MCF 10A (cell line): ENCODE data around the gene EPHB1. TPM values are rescaled to one million over a fixed set of nuclear protein-coding genes. Genes with fewer than 3 reads are reported as not detected.

Experiments used
- BruUV-seq: library from RNA; stranded (reverse); fragments of 400-500 nt; replicated peaks from 2 replicates; lab custom pipeline; 2021; lab: Mats Ljungman, UMichigan
- CTCF ChIA-PET: fragments of 300-600 bp; sonication (Branson Sonifier 250); formaldehyde crosslinking; extraction: SDS; loops from one replicate; lab custom pipeline; 2021; ENCODE audit warnings: antibody characterized with exemption, inconsistent platforms; lab: Yijun Ruan, JAX
- POLR2A ChIA-PET: fragments of 300-600, 350-650 bp; sonication (Branson Sonifier 250); formaldehyde crosslinking; extraction: SDS; loops from one replicate; lab custom pipeline; 2020; ENCODE audit warnings: antibody characterized with exemption, inconsistent platforms; lab: Yijun Ruan, JAX
- DNase-seq: peaks from one replicate; pipeline ENCODE4 v3.0.0-alpha.2; 2018; ENCODE audit not compliant: unreplicated experiment
- H3K27ac Mint-ChIP-seq: one replicate; pipeline ENCODE4 v1.8.0; 2022; ENCODE audit warnings: mild to moderate bottlenecking, low read depth, mixed read lengths; ENCODE audit not compliant: unreplicated experiment
- H3K27me3 Mint-ChIP-seq: one replicate; pipeline ENCODE4 v1.8.0; 2022; ENCODE audit warnings: mixed read lengths; ENCODE audit not compliant: insufficient read depth, unreplicated experiment
- H3K36me3 Mint-ChIP-seq: one replicate; pipeline ENCODE4 v1.8.0; 2022; ENCODE audit warnings: mild to moderate bottlenecking, moderate library complexity, mixed read lengths; ENCODE audit not compliant: insufficient read depth, unreplicated experiment
- H3K4me1 Mint-ChIP-seq: one replicate; pipeline ENCODE4 v1.8.0; 2022; ENCODE audit warnings: mixed read lengths; ENCODE audit not compliant: insufficient read depth, unreplicated experiment
- H3K4me3 Mint-ChIP-seq: one replicate; pipeline ENCODE4 v1.8.0; 2022; ENCODE audit warnings: mild to moderate bottlenecking, moderate library complexity, mixed read lengths; ENCODE audit not compliant: unreplicated experiment
- H3K9me3 Mint-ChIP-seq: one replicate; pipeline ENCODE4 v1.8.0; 2022; ENCODE audit warnings: mixed read lengths; ENCODE audit not compliant: unreplicated experiment
- intact Hi-C: fragments of 100-400 bp; cut with micrococcal nuclease; formaldehyde crosslinking; loops from 2 replicates; pipeline ENCODE4 v1.14.1; 2022
- total RNA-seq: library from RNA; stranded (reverse); gene quantifications from 2 replicates; pipeline ENCODE4 v1.2.3, GENCODE V29; 2022
- TF ChIP-seq, protein P1 (sequence below): fragments of 200-600 bp; IDR thresholded peaks from one replicate; pipeline ENCODE4 v1.8.0; 2022; ENCODE audit warnings: antibody characterized with exemption, mild to moderate bottlenecking; ENCODE audit not compliant: unreplicated experiment

The EPHB1 gene
- total RNA-seq, 1 experiment from 2014 or later: not detected

GRCh38 chr3:135271177-135272025 is 476.3 kb downstream of the EPHB1 start:
- intact Hi-C loops: no loop called here
- Mint-ChIP-seq H3K4me1 (no peaks in the 10 kb centered on the region), H3K9me3 (peaks cover 48% of the 10 kb centered on the region), H3K27me3 (no peaks in the 10 kb centered on the region), H3K27ac (no peak overlapping the region), H3K36me3 (no peaks in the 10 kb centered on the region), H3K4me3 (no peak overlapping the region)
- DNase-seq: no peak
- TF ChIP-seq, protein P1, sequence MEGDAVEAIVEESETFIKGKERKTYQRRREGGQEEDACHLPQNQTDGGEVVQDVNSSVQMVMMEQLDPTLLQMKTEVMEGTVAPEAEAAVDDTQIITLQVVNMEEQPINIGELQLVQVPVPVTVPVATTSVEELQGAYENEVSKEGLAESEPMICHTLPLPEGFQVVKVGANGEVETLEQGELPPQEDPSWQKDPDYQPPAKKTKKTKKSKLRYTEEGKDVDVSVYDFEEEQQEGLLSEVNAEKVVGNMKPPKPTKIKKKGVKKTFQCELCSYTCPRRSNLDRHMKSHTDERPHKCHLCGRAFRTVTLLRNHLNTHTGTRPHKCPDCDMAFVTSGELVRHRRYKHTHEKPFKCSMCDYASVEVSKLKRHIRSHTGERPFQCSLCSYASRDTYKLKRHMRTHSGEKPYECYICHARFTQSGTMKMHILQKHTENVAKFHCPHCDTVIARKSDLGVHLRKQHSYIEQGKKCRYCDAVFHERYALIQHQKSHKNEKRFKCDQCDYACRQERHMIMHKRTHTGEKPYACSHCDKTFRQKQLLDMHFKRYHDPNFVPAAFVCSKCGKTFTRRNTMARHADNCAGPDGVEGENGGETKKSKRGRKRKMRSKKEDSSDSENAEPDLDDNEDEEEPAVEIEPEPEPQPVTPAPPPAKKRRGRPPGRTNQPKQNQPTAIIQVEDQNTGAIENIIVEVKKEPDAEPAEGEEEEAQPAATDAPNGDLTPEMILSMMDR: no peak
- ChIA-PET CTCF (interaction anchor here (0.6 to 0.7 kb wide), 2 partner anchors 623 to 771 kb away, joined by 3 read pairs; no protein-coding TSS in a partner anchor), POLR2A (no interaction called here)
- BruUV-seq: no TSS peak

- ChIA-PET POLR2A (no interaction called here), CTCF (interaction anchor here (0.7 kb wide), 2 partner anchors 624 to 751 kb away, joined by 3 read pairs; no protein-coding TSS in a partner anchor)
- no peak for DNase-seq
- no peak overlapping the region for H3K4me3 Mint-ChIP-seq
- TF ChIP-seq, protein P1: no peak
- H3K4me1 Mint-ChIP-seq: no peaks in the 10 kb centered on the region
- intact Hi-C loops: no loop called here
- peaks cover 48% of the 10 kb centered on the region for H3K9me3 Mint-ChIP-seq
- no TSS peak for BruUV-seq
- H3K27ac Mint-ChIP-seq: no peak overlapping the region
- no peaks in the 10 kb centered on the region for H3K27me3 Mint-ChIP-seq
- H3K36me3 Mint-ChIP-seq: no peaks in the 10 kb centered on the region
These were observed 477.1 kb downstream of the EPHB1 start for GRCh38 chr3:135272026-135272669.

DNA sequence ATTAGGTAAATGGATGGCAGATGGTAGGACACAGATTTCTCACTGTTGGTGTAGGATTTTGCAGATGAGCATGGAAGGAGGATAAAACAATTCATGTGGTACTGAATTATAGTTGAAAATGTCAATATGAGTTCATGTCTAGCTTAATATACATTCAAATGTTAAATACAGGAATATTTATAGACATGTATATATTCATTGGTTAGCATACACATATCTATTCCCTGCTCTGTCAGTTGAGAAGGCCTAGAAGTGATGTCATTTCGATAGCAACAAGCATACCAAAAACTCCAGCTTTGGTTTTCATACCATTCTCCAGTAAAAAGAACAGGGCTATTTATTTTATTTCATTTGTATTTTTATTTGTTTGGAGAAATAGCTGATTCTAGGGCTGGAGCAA is 497.1 kb downstream of the EPHB1 start:
- Mint-ChIP-seq H3K9me3 (peaks cover 39% of the 10 kb centered on the region), H3K4me1 (no peaks in the 10 kb centered on the region), H3K4me3 (no peak overlapping the region), H3K27me3 (no peaks in the 10 kb centered on the region), H3K27ac (no peak overlapping the region), H3K36me3 (no peaks in the 10 kb centered on the region)
- DNase-seq: no peak
- no TSS peak for BruUV-seq
- intact Hi-C loops: no loop called here
- TF ChIP-seq, protein P1: no peak
- ChIA-PET POLR2A (no interaction called here), CTCF (no interaction called here)

GRCh38 chr3:135301670-135302069 is 506.6 kb downstream of the EPHB1 start:
- no peak for DNase-seq
- ChIA-PET CTCF (no interaction called here), POLR2A (no interaction called here)
- Mint-ChIP-seq H3K4me3 (no peak overlapping the region), H3K9me3 (peaks cover 43% of the 10 kb centered on the region), H3K27me3 (no peaks in the 10 kb centered on the region), H3K27ac (no peak overlapping the region), H3K4me1 (no peaks in the 10 kb centered on the region), H3K36me3 (no peaks in the 10 kb centered on the region)
- intact Hi-C loops: no loop called here
- TF ChIP-seq, protein P1: no peak
- no TSS peak for BruUV-seq
